GM19467 (cell line): ENCODE measurements around the gene HS2ST1.
"Not testable (repeated sequence)": the region's sequence is repeated elsewhere in the genome, so short reads cannot be mapped to it uniquely, and the experiment has no call there.

Source experiments
- ATAC-seq: cut with Tn5 transposase; IDR thresholded peaks from one replicate; pipeline ENCODE4 v1.9.1; 2021; ENCODE audit warnings: mild to moderate bottlenecking, moderate library complexity; ENCODE audit not compliant: unreplicated experiment

HS2ST1 gene

GRCh38 chr1:87004857-87005256, 90.4 kb downstream of the HS2ST1 start:
- ATAC-seq = no peak

- ATAC-seq = no peak
Measured at GRCh38 chr1:87007323-87007722, 92.9 kb downstream of the HS2ST1 start.

- ATAC-seq = not testable (repeated sequence)
Measured at GRCh38 chr1:87013385-87013784, 99.0 kb downstream of the HS2ST1 start.

- ATAC-seq = no peak
Measured at GRCh38 chr1:87017998-87018672, 103.7 kb downstream of the HS2ST1 start.

GRCh38 chr1:87023326-87023725, 108.9 kb downstream of the HS2ST1 start:
- ATAC-seq = no peak

- ATAC-seq = peak; percentile 60
Measured at GRCh38 chr1:87024936-87025540, 110.6 kb downstream of the HS2ST1 start.

GRCh38 chr1:87027561-87027960, 113.1 kb downstream of the HS2ST1 start:
- not testable (repeated sequence) for ATAC-seq

GRCh38 chr1:87028576-87028975, 114.1 kb downstream of the HS2ST1 start:
- ATAC-seq = no peak

- ATAC-seq = peak; percentile 83
Measured at GRCh38 chr1:87030740-87031690, 116.6 kb downstream of the HS2ST1 start.

- no peak for ATAC-seq
Measured at GRCh38 chr1:87034351-87034750, 119.9 kb downstream of the HS2ST1 start.

GRCh38 chr1:87039096-87039495, 124.7 kb downstream of the HS2ST1 start:
- ATAC-seq = no peak

- no peak for ATAC-seq
Measured at GRCh38 chr1:87042111-87042811, 127.8 kb downstream of the HS2ST1 start.

- ATAC-seq = peak; percentile 38
Measured at GRCh38 chr1:87044424-87044823, 130.0 kb downstream of the HS2ST1 start.

- peak; percentile 37 for ATAC-seq
Measured at GRCh38 chr1:87044840-87045239, 130.4 kb downstream of the HS2ST1 start.

GRCh38 chr1:87045761-87046304, 131.4 kb downstream of the HS2ST1 start:
- no peak for ATAC-seq

GRCh38 chr1:87046951-87047350, 132.5 kb downstream of the HS2ST1 start:
- ATAC-seq = no peak

GRCh38 chr1:87048237-87048636, 133.8 kb downstream of the HS2ST1 start:
- no peak for ATAC-seq

- no peak for ATAC-seq
Measured at GRCh38 chr1:87051965-87052364, 137.5 kb downstream of the HS2ST1 start.

GRCh38 chr1:87052400-87052799, 138.0 kb downstream of the HS2ST1 start:
- ATAC-seq = no peak

GRCh38 chr1:87052961-87053360, 138.5 kb downstream of the HS2ST1 start:
- ATAC-seq = no peak

GRCh38 chr1:87053446-87053845, 139.0 kb downstream of the HS2ST1 start:
- no peak for ATAC-seq
